Measurements from ENCODE around the gene UAP1L1.
A peak's percentile ranks its signal among the peaks of the same experiment; 100 is the strongest.
"Not testable (repeated sequence)": the region's sequence is repeated elsewhere in the genome, so short reads cannot be mapped to it uniquely, and the experiment has no call there.

The UAP1L1 gene

GRCh38 chr9:137062384-137062783, 14.9 kb upstream of the UAP1L1 start:
- no peak for DNase-seq (ENCODE audit: low read depth)
- no peak overlapping the region for H3K4me3 ChIP-seq (ENCODE audit: low read length)
- TF ChIP-seq CTCF (conservative IDR thresholded peaks at IDR 0.05; ENCODE audit: low read length) = no peak

GRCh38 chr9:137062798-137063197, 14.5 kb upstream of the UAP1L1 start:
- not testable (repeated sequence) for H3K4me3 ChIP-seq (ENCODE audit: low read length); DNase-seq (ENCODE audit: low read depth)

- no peak overlapping the region for H3K4me3 ChIP-seq (ENCODE audit: low read length)
- no peak for DNase-seq (ENCODE audit: low read depth)
- TF ChIP-seq CTCF (conservative IDR thresholded peaks at IDR 0.05; ENCODE audit: low read length) = no peak
Measured at GRCh38 chr9:137063311-137064026, 13.8 kb upstream of the UAP1L1 start.

- TF ChIP-seq CTCF (conservative IDR thresholded peaks at IDR 0.05; ENCODE audit: low read length) = peak; percentile 75
- no peak overlapping the region for H3K4me3 ChIP-seq (ENCODE audit: low read length)
- DNase-seq (ENCODE audit: low read depth) = peak; percentile 40
Measured at GRCh38 chr9:137064027-137064879, 13.1 kb upstream of the UAP1L1 start.

- no peak overlapping the region for H3K4me3 ChIP-seq (ENCODE audit: low read length)
- TF ChIP-seq CTCF (conservative IDR thresholded peaks at IDR 0.05; ENCODE audit: low read length) = no peak
- DNase-seq (ENCODE audit: low read depth) = no peak
Measured at GRCh38 chr9:137064880-137065164, 12.5 kb upstream of the UAP1L1 start.

GRCh38 chr9:137065336-137065967, 11.9 kb upstream of the UAP1L1 start:
- DNase-seq (ENCODE audit: low read depth) = no peak
- H3K4me3 ChIP-seq (ENCODE audit: low read length) = no peak overlapping the region
- no peak for TF ChIP-seq CTCF (conservative IDR thresholded peaks at IDR 0.05; ENCODE audit: low read length)

- no peak overlapping the region for H3K4me3 ChIP-seq (ENCODE audit: low read length)
- no peak for TF ChIP-seq CTCF (conservative IDR thresholded peaks at IDR 0.05; ENCODE audit: low read length)
- no peak for DNase-seq (ENCODE audit: low read depth)
Measured at GRCh38 chr9:137066096-137066861, 11.0 kb upstream of the UAP1L1 start.
